Brain microvascular endothelial cell (primary cell): ENCODE results near the gene VPS37D.

Experiments
- DNase-seq: peaks from one replicate; pipeline ENCODE4 v3.0.0-alpha.2; 2020
- H3K27ac ChIP-seq: fragments of 250-450 bp; sonication (Bioruptor Pico); 2 replicates; pipeline ENCODE4 v1.5.1; 2020; ENCODE audit warnings: mild to moderate bottlenecking, moderate library complexity
- H3K27me3 ChIP-seq: fragments of 250-450 bp; sonication (Bioruptor Pico); replicated peaks from 2 replicates; pipeline ENCODE4 v1.5.1; 2020; ENCODE audit warnings: mild to moderate bottlenecking
- H3K36me3 ChIP-seq: fragments of 250-450 bp; sonication (Bioruptor Pico); replicated peaks from 2 replicates; pipeline ENCODE4 v1.5.1; 2020; ENCODE audit warnings: mild to moderate bottlenecking
- H3K4me3 ChIP-seq: 2 replicates; pipeline ENCODE4 v1.5.1; 2011; ENCODE audit warnings: low read depth, mild to moderate bottlenecking, control low read depth, low read length, moderate library complexity
- CTCF ChIP-seq: IDR thresholded peaks from 2 replicates; pipeline ENCODE4 v1.5.1; 2011; ENCODE audit warnings: low read depth, mild to moderate bottlenecking, moderate library complexity, low read length, control low read depth, inconsistent platforms; ENCODE audit errors: missing control alignments
- in situ Hi-C: cut with HindIII; loops from 2 replicates; pipeline ENCODE4 v1.10.0; 2017; ENCODE audit warnings: low sequenced_read_pairs, low pct_ligation_motif_present

VPS37D gene

GRCh38 chr7:73702665-73703064 lies 35.0 kb downstream of the VPS37D start:
- no peak overlapping the region for H3K27ac ChIP-seq
- no peaks in the 10 kb centered on the region for H3K27me3 ChIP-seq
- no peak for TF ChIP-seq CTCF
- in situ Hi-C loops = no loop called here
- no peak overlapping the region for H3K4me3 ChIP-seq
- DNase-seq = no peak
- H3K36me3 ChIP-seq = peaks cover 89% of the 10 kb centered on the region

GRCh38 chr7:73703225-73703624 lies 35.6 kb downstream of the VPS37D start:
- Histone ChIP-seq H3K27ac (no peak overlapping the region), H3K36me3 (peaks cover 90% of the 10 kb centered on the region), H3K27me3 (no peaks in the 10 kb centered on the region), H3K4me3 (no peak overlapping the region)
- TF ChIP-seq CTCF = no peak
- DNase-seq = no peak
- in situ Hi-C loops = no loop called here

- peaks cover 90% of the 10 kb centered on the region for H3K36me3 ChIP-seq
- no peak for TF ChIP-seq CTCF
- peak overlapping the region; percentile 75 for H3K27ac ChIP-seq
- in situ Hi-C loops = no loop called here
- peak; percentile 60 for DNase-seq
- H3K27me3 ChIP-seq = no peaks in the 10 kb centered on the region
- no peak overlapping the region for H3K4me3 ChIP-seq
Measured at GRCh38 chr7:73703757-73704639, 36.4 kb downstream of the VPS37D start.

- H3K36me3 ChIP-seq = peaks cover 88% of the 10 kb centered on the region
- H3K27ac ChIP-seq = peak overlapping the region; percentile 75
- in situ Hi-C loops = no loop called here
- DNase-seq = peak; percentile 85
- no peak overlapping the region for H3K4me3 ChIP-seq
- TF ChIP-seq CTCF = no peak
- H3K27me3 ChIP-seq = no peaks in the 10 kb centered on the region
Measured at GRCh38 chr7:73704640-73705550, 37.3 kb downstream of the VPS37D start.

GRCh38 chr7:73705551-73705920 lies 37.9 kb downstream of the VPS37D start:
- in situ Hi-C loops = no loop called here
- H3K36me3 ChIP-seq = peaks cover 86% of the 10 kb centered on the region
- no peaks in the 10 kb centered on the region for H3K27me3 ChIP-seq
- no peak overlapping the region for H3K4me3 ChIP-seq
- H3K27ac ChIP-seq = peak overlapping the region; percentile 75
- no peak for TF ChIP-seq CTCF
- no peak for DNase-seq
